Gastrocnemius medialis (tissue), 4 donors: ENCODE measurements around the gene SLC9A5. TPM values are rescaled to one million over a fixed set of nuclear protein-coding genes. Genes with fewer than 3 reads are reported as not detected.

Experiments
- ATAC-seq, 2 donors: fragments of 150-250 bp; one replicate each; pipeline ENCODE4 v1.9.1; 2016
- DNase-seq, 2 donors: peaks; one replicate each; pipeline ENCODE4 v3.0.0-alpha.2; 2019
- H3K27ac ChIP-seq, 4 donors: fragments of 200-600 bp; sonication (generic); 1 replicate in 1 of 4; 2 replicates in 3 of 4; pipeline ENCODE4 v1.5.1; 2016 to 2018; ENCODE audit warnings: mild to moderate bottlenecking in 2 of 4, moderate library complexity in 1 of 4
- H3K27me3 ChIP-seq, 3 donors: fragments of 200-600 bp; sonication (generic) in 2 of 3; 1 replicate in 1 of 3; 2 replicates in 2 of 3; pipeline versions ENCODE4 v1.5.1 to v1.6.0; 2016 to 2019; ENCODE audit warnings: mild to moderate bottlenecking in 1 of 3, moderate library complexity in 1 of 3
- H3K36me3 ChIP-seq, 2 donors: fragments of 200-600 bp; sonication (generic) in 1 of 2; one replicate each; pipeline ENCODE4 v1.5.1; 2017 to 2018
- H3K4me1 ChIP-seq, 2 donors: fragments of 200-600 bp; sonication (generic) in 1 of 2; one replicate each; pipeline ENCODE4 v1.5.1; 2016 to 2017; ENCODE audit warnings: mild to moderate bottlenecking in 2 of 2
- H3K4me3 ChIP-seq, 4 donors: fragments of 200-600 bp; sonication (generic) in 3 of 4; 1 replicate in 1 of 4; 2 replicates in 3 of 4; pipeline ENCODE4 v1.5.1; 2016 to 2019; ENCODE audit warnings: mild to moderate bottlenecking in 2 of 4
- H3K9me3 ChIP-seq, 3 donors: fragments of 200-600 bp; sonication (generic) in 2 of 3; 1 replicate in 1 of 3; 2 replicates in 2 of 3; pipeline ENCODE4 v1.5.1; 2016 to 2019
- POLR2A ChIP-seq, 2 donors: fragments of 450-650 bp; IDR thresholded peaks; one replicate each; pipeline ENCODE4 v1.6.1; 2017; ENCODE audit warnings: antibody characterized with exemption in 2 of 2, mild to moderate bottlenecking in 2 of 2, moderate library complexity in 2 of 2
- in situ Hi-C, 4 donors: fragments of 200-750 bp; cut with MboI; loops; one replicate each; pipeline versions ENCODE4 v1.15.0 to v1.8.0; 2017; ENCODE audit warnings: low sequenced_read_pairs in 4 of 4
- intact Hi-C: fragments of 100-400 bp; cut with DNase I; formaldehyde crosslinking; loops from one replicate; pipeline ENCODE4 v1.15.1; 2023; ENCODE audit warnings: low total_unique reads
- total RNA-seq, 4 donors: library from RNA; depleted of rRNA; stranded (reverse); fragments of >200 nt; gene quantifications; one replicate each; pipeline versions ENCODE4 v1.1.0 to v1.2.3, GENCODE V29; 2016
- TF ChIP-seq, protein P1 (sequence below), 5 experiments: fragments of 450-650 bp in 3 of 5; fragments of 200-600 bp in 2 of 5; sonication (generic) in 2 of 5; IDR thresholded peaks in 4 of 5; conservative IDR thresholded peaks in 1 of 5; 1 replicate in 4 of 5; 2 replicates in 1 of 5; pipeline ENCODE4 v1.5.1; 2016 to 2019; ENCODE audit warnings: antibody characterized with exemption in 5 of 5, mild to moderate bottlenecking in 3 of 5, moderate library complexity in 3 of 5

SLC9A5 gene
- total RNA-seq, 4 donors from 2014 or later: 0.61 to 2.0 (median 1.2) TPM

DNA sequence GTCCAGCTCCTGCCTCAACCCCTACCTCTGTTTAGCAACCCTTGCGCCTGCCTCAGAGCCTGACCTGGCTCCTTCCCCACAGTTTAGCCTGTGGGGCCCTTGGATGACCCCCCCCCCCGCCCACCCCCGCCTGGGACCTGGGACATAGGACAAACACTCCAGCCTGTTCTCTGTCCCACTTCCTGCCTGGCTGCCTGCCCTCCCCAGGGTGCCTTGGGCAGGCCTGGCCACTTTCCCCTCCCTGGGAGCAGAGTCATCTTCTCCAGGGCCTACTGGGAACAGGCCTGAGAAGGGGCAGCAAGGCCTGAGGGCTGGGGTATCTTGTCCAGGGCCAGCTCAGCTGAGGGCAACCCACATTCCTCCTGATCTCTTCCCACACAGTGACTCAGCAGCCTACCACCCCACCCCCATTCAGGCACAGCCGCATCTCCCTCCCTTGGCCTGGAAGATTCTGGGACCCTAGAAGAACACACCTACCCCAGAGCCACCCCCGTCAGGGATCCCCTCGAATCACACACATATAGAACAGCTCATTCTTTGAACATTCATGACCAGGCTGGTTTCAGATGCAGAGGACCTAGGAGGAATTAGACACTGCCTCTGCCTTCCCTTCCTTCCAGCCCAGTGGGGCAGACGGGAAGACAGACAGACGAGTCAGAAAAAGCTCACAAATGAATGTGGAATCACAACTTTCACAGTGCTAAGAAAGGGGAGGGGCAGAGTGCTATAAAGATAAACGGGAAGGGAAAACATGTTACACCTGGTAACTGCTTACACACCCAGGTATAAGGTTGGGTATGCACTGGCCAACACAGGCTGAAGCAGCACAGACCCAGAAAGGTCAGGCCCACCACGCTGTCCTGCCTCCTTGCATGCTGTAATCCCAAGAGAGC, 7.5 kb upstream of the SLC9A5 start:
- intact Hi-C loops (loop anchor here (5.0 kb wide), 1 partner anchor 69 kb away; the partner anchor contains the start of gene NOL3), in situ Hi-C loops (no loop called here)
- peak; percentile 24 to 55 for TF ChIP-seq POLR2A (IDR thresholded peaks at IDR 0.05)
- TF ChIP-seq, protein P1, sequence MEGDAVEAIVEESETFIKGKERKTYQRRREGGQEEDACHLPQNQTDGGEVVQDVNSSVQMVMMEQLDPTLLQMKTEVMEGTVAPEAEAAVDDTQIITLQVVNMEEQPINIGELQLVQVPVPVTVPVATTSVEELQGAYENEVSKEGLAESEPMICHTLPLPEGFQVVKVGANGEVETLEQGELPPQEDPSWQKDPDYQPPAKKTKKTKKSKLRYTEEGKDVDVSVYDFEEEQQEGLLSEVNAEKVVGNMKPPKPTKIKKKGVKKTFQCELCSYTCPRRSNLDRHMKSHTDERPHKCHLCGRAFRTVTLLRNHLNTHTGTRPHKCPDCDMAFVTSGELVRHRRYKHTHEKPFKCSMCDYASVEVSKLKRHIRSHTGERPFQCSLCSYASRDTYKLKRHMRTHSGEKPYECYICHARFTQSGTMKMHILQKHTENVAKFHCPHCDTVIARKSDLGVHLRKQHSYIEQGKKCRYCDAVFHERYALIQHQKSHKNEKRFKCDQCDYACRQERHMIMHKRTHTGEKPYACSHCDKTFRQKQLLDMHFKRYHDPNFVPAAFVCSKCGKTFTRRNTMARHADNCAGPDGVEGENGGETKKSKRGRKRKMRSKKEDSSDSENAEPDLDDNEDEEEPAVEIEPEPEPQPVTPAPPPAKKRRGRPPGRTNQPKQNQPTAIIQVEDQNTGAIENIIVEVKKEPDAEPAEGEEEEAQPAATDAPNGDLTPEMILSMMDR (IDR thresholded peaks at IDR 0.05 in 4 of 5, conservative IDR thresholded peaks at IDR 0.05 in 1 of 5): no peak
- Histone ChIP-seq H3K27ac (peak overlapping the region; percentile 94 to 99 (median 98)), H3K4me1 (peaks cover 77 to 78% of the 10 kb centered on the region in 2 donors), H3K27me3 (no peaks in the 10 kb centered on the region), H3K9me3 (no peaks in the 10 kb centered on the region), H3K36me3 (peaks cover 0 to 35% of the 10 kb centered on the region in 2 donors), H3K4me3 (peak overlapping the region in 3 of 4 donors; percentile 2 to 18 (median 15))
- peak; percentile 82 to 95 for DNase-seq
- ATAC-seq: peak; percentile 30 to 37

DNA sequence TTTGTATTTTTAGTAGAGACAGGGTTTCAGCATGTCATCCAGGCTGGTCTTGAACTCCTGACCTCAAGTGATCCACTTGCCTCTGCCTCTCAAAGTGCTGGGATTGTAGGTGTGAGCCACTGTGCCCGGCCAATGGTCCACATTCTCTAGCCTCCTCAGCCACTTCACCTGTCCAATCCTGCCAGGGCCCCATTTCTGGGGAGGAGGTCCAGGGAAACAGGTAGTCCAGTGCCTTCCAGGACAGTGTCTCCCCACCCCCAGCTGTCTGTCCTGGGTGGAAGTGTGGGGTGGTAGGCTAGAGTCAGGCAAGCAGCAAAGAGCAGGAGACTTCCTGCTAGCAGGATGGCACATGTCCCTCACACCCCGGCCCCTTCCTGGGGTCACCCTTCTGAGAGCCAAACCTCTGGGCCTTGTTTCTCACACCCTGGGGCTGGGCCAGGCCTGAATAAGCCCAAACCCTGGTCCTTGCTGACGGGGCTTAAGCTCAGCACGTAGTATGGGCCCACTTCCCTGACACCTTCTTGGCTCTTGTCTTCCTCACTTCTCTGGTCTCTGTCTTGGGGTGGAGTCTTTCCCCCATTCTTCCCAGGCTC, 6.5 kb upstream of the SLC9A5 start:
- Histone ChIP-seq H3K4me1 (peaks cover 77 to 78% of the 10 kb centered on the region in 2 donors), H3K27me3 (no peaks in the 10 kb centered on the region), H3K4me3 (no peak overlapping the region), H3K9me3 (no peaks in the 10 kb centered on the region), H3K27ac (peak overlapping the region; percentile 94 to 99 (median 98)), H3K36me3 (peaks cover 0 to 25% of the 10 kb centered on the region in 2 donors)
- ATAC-seq: no peak
- no peak for TF ChIP-seq POLR2A (IDR thresholded peaks at IDR 0.05)
- TF ChIP-seq, protein P1 (IDR thresholded peaks at IDR 0.05 in 4 of 5, conservative IDR thresholded peaks at IDR 0.05 in 1 of 5): no peak
- intact Hi-C loops (loop anchor here (5.0 kb wide), 1 partner anchor 70 kb away; the partner anchor contains the start of gene NOL3), in situ Hi-C loops (no loop called here)
- no peak for DNase-seq

DNA sequence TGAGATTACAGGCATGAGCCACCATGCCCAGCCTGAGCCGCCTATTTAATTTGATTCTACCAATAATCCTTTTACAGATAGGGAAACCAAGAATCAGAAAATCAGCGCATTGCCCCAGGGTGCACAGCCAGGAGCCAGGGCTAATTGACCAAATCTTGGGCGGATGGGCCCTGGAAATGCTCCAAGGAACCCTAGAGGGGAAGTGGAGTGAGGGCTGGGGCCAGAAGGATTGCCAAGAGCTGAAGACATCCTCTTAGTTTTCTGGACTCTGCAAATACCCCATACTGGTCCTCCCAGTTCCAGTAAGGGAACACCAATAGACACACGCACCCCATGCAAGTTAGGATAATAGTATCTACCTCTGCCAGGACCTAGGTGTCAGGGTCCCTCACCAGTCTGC, 5.3 kb upstream of the SLC9A5 start:
- H3K27ac ChIP-seq: peak overlapping the region; percentile 94 to 99 (median 98)
- H3K9me3 ChIP-seq: no peaks in the 10 kb centered on the region
- DNase-seq: peak in 1 of 2 donors; percentile 53
- peaks cover 83 to 84% of the 10 kb centered on the region in 2 donors for H3K4me1 ChIP-seq
- no peak for TF ChIP-seq POLR2A (IDR thresholded peaks at IDR 0.05)
- TF ChIP-seq, protein P1 (IDR thresholded peaks at IDR 0.05 in 4 of 5, conservative IDR thresholded peaks at IDR 0.05 in 1 of 5): no peak
- intact Hi-C loops (loop anchor here (5.0 kb wide), 1 partner anchor 71 kb away; the partner anchor contains the start of gene NOL3), in situ Hi-C loops (no loop called here)
- H3K36me3 ChIP-seq: peaks cover 0 to 13% of the 10 kb centered on the region in 2 donors
- H3K27me3 ChIP-seq: no peaks in the 10 kb centered on the region
- H3K4me3 ChIP-seq: peak overlapping the region in 3 of 4 donors; percentile 8 to 93 (median 17)
- ATAC-seq: no peak

DNA sequence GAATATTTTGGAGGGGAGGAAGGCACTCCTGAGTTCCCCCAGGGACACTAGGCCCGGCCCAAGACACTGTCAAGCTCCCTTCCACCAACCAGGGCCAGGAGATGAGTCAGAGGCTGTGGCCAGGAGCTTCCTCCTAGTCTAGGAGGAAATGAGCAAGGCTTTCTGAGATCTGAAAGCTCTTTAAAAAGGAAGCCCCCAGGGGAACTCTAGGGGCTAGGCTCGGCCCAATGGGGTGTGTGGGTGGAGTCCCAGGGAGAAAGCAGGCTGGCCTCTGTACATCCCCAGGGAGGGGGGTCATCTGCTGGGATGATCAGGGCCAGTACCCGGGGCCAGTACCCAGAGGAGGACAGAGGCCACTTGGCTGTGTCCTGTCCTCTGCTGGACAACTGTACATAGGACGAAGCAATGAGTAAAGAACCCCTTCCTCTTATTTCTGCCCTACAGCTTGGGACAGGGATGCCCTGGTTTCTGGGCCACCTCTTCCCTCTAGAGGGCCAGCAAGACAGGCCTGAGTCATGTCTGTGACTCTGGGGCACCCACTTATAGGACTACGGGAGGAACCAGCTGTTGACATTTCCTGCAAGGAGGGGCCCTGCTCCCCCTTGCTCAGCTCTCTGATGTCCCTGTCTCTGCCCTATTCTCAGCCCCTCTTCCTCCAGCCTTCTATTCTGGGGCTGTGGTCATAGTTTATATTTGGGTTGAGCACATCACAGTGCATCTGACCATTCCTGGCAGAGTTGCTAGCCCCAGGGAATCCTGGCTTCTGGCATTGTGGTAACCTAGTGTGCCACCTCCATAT, 4.2 kb upstream of the SLC9A5 start:
- ATAC-seq (peak; percentile 54 to 55), DNase-seq (peak; percentile 86 to 93)
- Histone ChIP-seq H3K27ac (peak overlapping the region; percentile 94 to 99 (median 98)), H3K36me3 (peaks cover 0 to 2% of the 10 kb centered on the region in 2 donors), H3K4me3 (peak overlapping the region in 3 of 4 donors; percentile 87 to 93 (median 92)), H3K27me3 (no peaks in the 10 kb centered on the region), H3K4me1 (peaks cover 79 to 80% of the 10 kb centered on the region in 2 donors), H3K9me3 (no peaks in the 10 kb centered on the region)
- in situ Hi-C loops (no loop called here), intact Hi-C loops (loop anchor here (5.0 kb wide), 4 partner anchors 72 to 828 kb away; partner anchors contain the start of genes HSF4 and NOL3)
- TF ChIP-seq POLR2A (IDR thresholded peaks at IDR 0.05): peak; percentile 74 to 85
- TF ChIP-seq, protein P1 (IDR thresholded peaks at IDR 0.05 in 4 of 5, conservative IDR thresholded peaks at IDR 0.05 in 1 of 5): peak in 1 of 5 experiments; percentile 24
